GM12892 (cell line): Measurements from ENCODE around the gene BACE2.

Experiments
- POLR2A ChIP-seq: IDR thresholded peaks from 2 replicates; pipeline ENCODE4 v1.6.1; 2011; ENCODE audit warnings: low read depth, low read length, control low read depth
- POLR2AphosphoS5 ChIP-seq: IDR thresholded peaks from 2 replicates; pipeline ENCODE4 v1.6.1; 2011; ENCODE audit warnings: low read depth, low read length, control low read depth

DNA sequence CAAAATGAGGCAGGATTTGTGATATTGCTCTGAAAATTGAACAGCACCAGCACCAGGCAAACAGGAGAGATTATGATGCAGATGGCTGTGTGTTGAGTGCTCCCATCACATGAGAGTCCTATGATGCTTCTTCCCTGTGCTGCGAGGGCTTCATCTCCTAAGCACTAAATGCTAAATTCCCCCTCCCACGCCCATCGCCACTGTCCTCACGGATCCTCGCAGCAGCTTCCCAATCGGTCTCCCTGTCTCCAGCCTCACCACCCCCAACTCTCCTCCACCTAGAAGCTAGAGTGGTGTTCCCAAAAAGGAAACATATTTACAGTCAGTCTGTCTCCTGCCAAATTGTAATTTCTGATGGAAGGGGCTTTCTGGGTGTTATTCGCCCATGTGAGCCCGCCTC lies 4.9 kb upstream of the BACE2 start:
- TF ChIP-seq POLR2AphosphoS5: no peak
- TF ChIP-seq POLR2A: no peak
